HepG2 (cell line): Measurements from ENCODE around the gene MLXIPL. TPM values are rescaled to one million over a fixed set of nuclear protein-coding genes. Genes with fewer than 3 reads are reported as not detected.

Experiments used
- BORCS8-MEF2B ChIP-seq: sonication (generic); formaldehyde crosslinking; IDR thresholded peaks from 2 replicates; pipeline ENCODE4 v1.8.0; 2022; ENCODE audit warnings: mild to moderate bottlenecking, missing genetic modification reagents
- ELF4 ChIP-seq: sonication (generic); formaldehyde crosslinking; IDR thresholded peaks from 2 replicates; pipeline ENCODE4 v1.5.0; 2020; ENCODE audit warnings: missing genetic modification reagents, mild to moderate bottlenecking, moderate library complexity, borderline replicate concordance
- ISX ChIP-seq: sonication (generic); formaldehyde crosslinking; conservative IDR thresholded peaks from 2 replicates; pipeline ENCODE4 v1.5.0; 2020; ENCODE audit warnings: missing genetic modification reagents
- KDM5B ChIP-seq: sonication (generic); formaldehyde crosslinking; IDR thresholded peaks from 2 replicates; pipeline ENCODE4 v1.4.0; 2020; ENCODE audit warnings: missing genetic modification reagents, mild to moderate bottlenecking, borderline replicate concordance
- LRRFIP1 ChIP-seq: sonication (generic); formaldehyde crosslinking; conservative IDR thresholded peaks from 2 replicates; pipeline ENCODE4 v1.4.0; 2020; ENCODE audit warnings: missing genetic modification reagents
- MAZ ChIP-seq, 2 experiments: sonication (generic) in 1 of 2; formaldehyde crosslinking in 1 of 2; IDR thresholded peaks; 2 replicates each; pipeline versions ENCODE4 v1.5.0 to v1.6.1; 2012 to 2020; ENCODE audit warnings: low read depth in 2 of 2, mild to moderate bottlenecking in 2 of 2, borderline replicate concordance in 1 of 2, improper control_type of control experiment in 1 of 2, low read length in 1 of 2, missing genetic modification reagents in 1 of 2, moderate library complexity in 1 of 2
- PRDM10 ChIP-seq: sonication (generic); formaldehyde crosslinking; IDR thresholded peaks from 2 replicates; pipeline ENCODE4 v1.4.0; 2020; ENCODE audit warnings: low read depth, missing genetic modification reagents
- REPIN1 ChIP-seq: sonication (generic); formaldehyde crosslinking; IDR thresholded peaks from 2 replicates; pipeline ENCODE4 v1.8.0; 2022; ENCODE audit warnings: missing genetic modification reagents, low read depth, mild to moderate bottlenecking, borderline replicate concordance
- SKIL ChIP-seq: sonication (generic); formaldehyde crosslinking; IDR thresholded peaks from 2 replicates; pipeline ENCODE4 v1.8.0; 2022; ENCODE audit warnings: missing genetic modification reagents, mild to moderate bottlenecking, moderate library complexity, borderline replicate concordance
- SMARCE1 ChIP-seq: fragments of 450-650 bp; IDR thresholded peaks from 2 replicates; pipeline ENCODE4 v1.6.1; 2017; ENCODE audit warnings: borderline replicate concordance
- TARDBP ChIP-seq: sonication (generic); formaldehyde crosslinking; IDR thresholded peaks from 2 replicates; pipeline ENCODE4 v1.8.0; 2022; ENCODE audit warnings: mild to moderate bottlenecking, missing genetic modification reagents
- ZC3H13 ChIP-seq: sonication (generic); formaldehyde crosslinking; IDR thresholded peaks from 2 replicates; pipeline ENCODE4 v1.8.1; 2023; ENCODE audit warnings: mild to moderate bottlenecking, missing genetic modification reagents, moderate library complexity
- ZNF121 ChIP-seq: sonication (generic); formaldehyde crosslinking; IDR thresholded peaks from 2 replicates; pipeline ENCODE4 v1.5.0; 2020; ENCODE audit warnings: mild to moderate bottlenecking, missing genetic modification reagents
- ZNF773 ChIP-seq: sonication (generic); formaldehyde crosslinking; IDR thresholded peaks from 2 replicates; pipeline ENCODE4 v1.4.0; 2020; ENCODE audit warnings: missing genetic modification reagents, borderline replicate concordance
- ZNF816 ChIP-seq: sonication (generic); formaldehyde crosslinking; IDR thresholded peaks from 2 replicates; pipeline ENCODE4 v1.8.0; 2022; ENCODE audit warnings: missing genetic modification reagents, mild to moderate bottlenecking, borderline replicate concordance
- ZSCAN30 ChIP-seq: sonication (generic); formaldehyde crosslinking; IDR thresholded peaks from 2 replicates; pipeline ENCODE4 v1.5.0; 2020; ENCODE audit warnings: mild to moderate bottlenecking, missing genetic modification reagents
- polyA plus RNA-seq, 8 experiments: library from polyadenylated mRNA; depleted of rRNA in 3 of 8; stranded (reverse) in 7 of 8; unstranded in 1 of 8; fragments of >200 nt; fragmentation: Illumina TruSeq in 4 of 8; extraction: Trizol in 4 of 8; gene quantifications; 2 replicates each; pipeline versions ENCODE4 v1.2.1 to v1.2.3, GENCODE V29; 2011 to 2016; ENCODE audit warnings: low read depth in 4 of 8, missing spikeins in 1 of 8, mixed read lengths in 1 of 8; ENCODE audit not compliant: insufficient read depth in 1 of 8
- total RNA-seq, 5 experiments: library from RNA; depleted of rRNA; stranded (reverse); fragments of >200 nt; fragmentation: Illumina TruSeq; extraction: Trizol; gene quantifications; 2 replicates each; pipeline ENCODE4 v1.2.3, GENCODE V29; 2016; ENCODE audit warnings: low read depth in 1 of 5
- TF ChIP-seq, protein P1 (sequence below): sonication (generic); formaldehyde crosslinking; IDR thresholded peaks from 2 replicates; pipeline ENCODE4 v1.5.0; 2020; ENCODE audit warnings: mild to moderate bottlenecking, missing genetic modification reagents

Gene MLXIPL
- total and polyA plus RNA-seq, 2 of the 13 experiments (the other 11 are each of a cell fraction or from before 2014, with no cell fraction given), result 51.6 to 60.1 TPM

DNA sequence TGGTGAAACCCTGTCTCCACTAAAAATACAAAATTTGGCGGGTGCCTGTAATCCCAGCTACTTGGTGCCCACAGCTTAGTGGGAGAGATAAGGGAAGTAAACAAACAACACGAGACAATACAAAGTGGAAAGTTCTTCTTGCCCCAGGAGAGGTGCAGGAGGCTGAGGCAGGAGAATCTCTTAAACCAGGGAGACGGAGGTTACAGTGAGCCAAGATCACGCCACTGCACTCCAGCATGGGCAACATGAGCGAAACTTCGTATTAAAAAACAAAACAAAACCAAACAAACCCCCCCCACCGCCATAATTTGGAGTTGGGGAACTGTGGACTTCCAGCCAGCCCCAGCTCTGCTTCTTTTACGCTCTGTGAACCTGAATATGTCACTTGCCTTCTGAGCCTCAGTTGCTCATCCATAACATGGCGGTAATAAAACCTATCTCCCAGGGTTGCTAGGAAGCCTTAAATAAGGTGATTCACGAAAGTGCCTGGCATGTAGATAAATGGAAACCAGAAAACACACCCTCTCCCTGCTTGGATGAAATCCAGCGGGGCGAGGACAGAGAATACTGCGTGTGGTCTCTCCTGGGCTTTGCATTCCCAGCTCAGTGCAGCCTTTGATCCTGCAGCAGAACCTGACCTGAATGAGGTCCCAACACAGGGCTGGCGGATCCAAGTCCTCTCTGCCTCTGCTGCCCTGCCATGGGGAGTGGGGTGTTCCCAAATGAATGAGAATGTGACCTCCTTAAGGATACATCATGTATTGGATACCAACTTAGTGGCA is 10.2 kb downstream of the MLXIPL start (continued):
- no peak for TF ChIP-seq ISX
- no peak for TF ChIP-seq SKIL
- TF ChIP-seq REPIN1 (CRISPR knock-in tag), result no peak
- no peak for TF ChIP-seq MAZ (IDR thresholded peaks at IDR 0.05; ENCODE audit: borderline replicate concordance, low read depth, low read length)
- no peak for TF ChIP-seq MAZ (CRISPR knock-in tag; IDR thresholded peaks at IDR 0.05; ENCODE audit: low read depth)
- TF ChIP-seq ELF4 (CRISPR knock-in tag), result no peak
- no peak for TF ChIP-seq PRDM10
- no peak for TF ChIP-seq SMARCE1
- TF ChIP-seq BORCS8-MEF2B (CRISPR knock-in tag), result no peak
- no peak for TF ChIP-seq ZNF121 (CRISPR knock-in tag)
- TF ChIP-seq ZSCAN30 (CRISPR knock-in tag), result no peak
- TF ChIP-seq ZNF816 (CRISPR knock-in tag), result no peak
- no peak for TF ChIP-seq TARDBP
- no peak for TF ChIP-seq ZC3H13
- no peak for TF ChIP-seq LRRFIP1 (CRISPR knock-in tag)
- TF ChIP-seq, protein P1, sequence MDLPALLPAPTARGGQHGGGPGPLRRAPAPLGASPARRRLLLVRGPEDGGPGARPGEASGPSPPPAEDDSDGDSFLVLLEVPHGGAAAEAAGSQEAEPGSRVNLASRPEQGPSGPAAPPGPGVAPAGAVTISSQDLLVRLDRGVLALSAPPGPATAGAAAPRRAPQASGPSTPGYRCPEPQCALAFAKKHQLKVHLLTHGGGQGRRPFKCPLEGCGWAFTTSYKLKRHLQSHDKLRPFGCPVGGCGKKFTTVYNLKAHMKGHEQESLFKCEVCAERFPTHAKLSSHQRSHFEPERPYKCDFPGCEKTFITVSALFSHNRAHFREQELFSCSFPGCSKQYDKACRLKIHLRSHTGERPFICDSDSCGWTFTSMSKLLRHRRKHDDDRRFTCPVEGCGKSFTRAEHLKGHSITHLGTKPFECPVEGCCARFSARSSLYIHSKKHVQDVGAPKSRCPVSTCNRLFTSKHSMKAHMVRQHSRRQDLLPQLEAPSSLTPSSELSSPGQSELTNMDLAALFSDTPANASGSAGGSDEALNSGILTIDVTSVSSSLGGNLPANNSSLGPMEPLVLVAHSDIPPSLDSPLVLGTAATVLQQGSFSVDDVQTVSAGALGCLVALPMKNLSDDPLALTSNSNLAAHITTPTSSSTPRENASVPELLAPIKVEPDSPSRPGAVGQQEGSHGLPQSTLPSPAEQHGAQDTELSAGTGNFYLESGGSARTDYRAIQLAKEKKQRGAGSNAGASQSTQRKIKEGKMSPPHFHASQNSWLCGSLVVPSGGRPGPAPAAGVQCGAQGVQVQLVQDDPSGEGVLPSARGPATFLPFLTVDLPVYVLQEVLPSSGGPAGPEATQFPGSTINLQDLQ (CRISPR knock-in tag), result no peak
- TF ChIP-seq ZNF773 (CRISPR knock-in tag), result no peak
- no peak for TF ChIP-seq KDM5B
